GM10266 (cell line): Measurements from ENCODE around the gene THADA.

ENCODE experiments used
- DNase-seq: peaks from one replicate; pipeline ENCODE4 v3.0.0; 2012; ENCODE audit errors: extremely low spot score
- TF ChIP-seq, protein P1 (sequence below): IDR thresholded peaks from 2 replicates; pipeline ENCODE4 v1.5.1; 2012; ENCODE audit warnings: mild to moderate bottlenecking, low read depth; ENCODE audit not compliant: control insufficient read depth, insufficient read depth; ENCODE audit errors: missing control alignments

THADA gene

GRCh38 chr2:43329637-43330036, 266.2 kb downstream of the THADA start:
- TF ChIP-seq, protein P1, sequence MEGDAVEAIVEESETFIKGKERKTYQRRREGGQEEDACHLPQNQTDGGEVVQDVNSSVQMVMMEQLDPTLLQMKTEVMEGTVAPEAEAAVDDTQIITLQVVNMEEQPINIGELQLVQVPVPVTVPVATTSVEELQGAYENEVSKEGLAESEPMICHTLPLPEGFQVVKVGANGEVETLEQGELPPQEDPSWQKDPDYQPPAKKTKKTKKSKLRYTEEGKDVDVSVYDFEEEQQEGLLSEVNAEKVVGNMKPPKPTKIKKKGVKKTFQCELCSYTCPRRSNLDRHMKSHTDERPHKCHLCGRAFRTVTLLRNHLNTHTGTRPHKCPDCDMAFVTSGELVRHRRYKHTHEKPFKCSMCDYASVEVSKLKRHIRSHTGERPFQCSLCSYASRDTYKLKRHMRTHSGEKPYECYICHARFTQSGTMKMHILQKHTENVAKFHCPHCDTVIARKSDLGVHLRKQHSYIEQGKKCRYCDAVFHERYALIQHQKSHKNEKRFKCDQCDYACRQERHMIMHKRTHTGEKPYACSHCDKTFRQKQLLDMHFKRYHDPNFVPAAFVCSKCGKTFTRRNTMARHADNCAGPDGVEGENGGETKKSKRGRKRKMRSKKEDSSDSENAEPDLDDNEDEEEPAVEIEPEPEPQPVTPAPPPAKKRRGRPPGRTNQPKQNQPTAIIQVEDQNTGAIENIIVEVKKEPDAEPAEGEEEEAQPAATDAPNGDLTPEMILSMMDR = no peak
- DNase-seq = no peak

- no peak for DNase-seq
- TF ChIP-seq, protein P1 = no peak
Observed at GRCh38 chr2:43328832-43329231, 267.0 kb downstream of the THADA start.

- DNase-seq = no peak
- TF ChIP-seq, protein P1 = no peak
Observed at GRCh38 chr2:43328133-43328532, 267.7 kb downstream of the THADA start.

GRCh38 chr2:43327119-43327518, 268.7 kb downstream of the THADA start:
- DNase-seq = no peak
- TF ChIP-seq, protein P1 = no peak

- no peak for DNase-seq
- TF ChIP-seq, protein P1 = no peak
Observed at GRCh38 chr2:43326101-43326825, 269.6 kb downstream of the THADA start.

- TF ChIP-seq, protein P1 = no peak
- no peak for DNase-seq
Observed at GRCh38 chr2:43325107-43325811, 270.6 kb downstream of the THADA start.
